ENCODE data around the gene TMEM187. TPM values are rescaled to one million over a fixed set of nuclear protein-coding genes. Genes with fewer than 3 reads are reported as not detected.
A peak's percentile ranks its signal among the peaks of the same experiment; 100 is the strongest.

TMEM187 gene
- total RNA-seq, 2 donors from 2014 or later, result 16.9 to 18.2 TPM

DNA sequence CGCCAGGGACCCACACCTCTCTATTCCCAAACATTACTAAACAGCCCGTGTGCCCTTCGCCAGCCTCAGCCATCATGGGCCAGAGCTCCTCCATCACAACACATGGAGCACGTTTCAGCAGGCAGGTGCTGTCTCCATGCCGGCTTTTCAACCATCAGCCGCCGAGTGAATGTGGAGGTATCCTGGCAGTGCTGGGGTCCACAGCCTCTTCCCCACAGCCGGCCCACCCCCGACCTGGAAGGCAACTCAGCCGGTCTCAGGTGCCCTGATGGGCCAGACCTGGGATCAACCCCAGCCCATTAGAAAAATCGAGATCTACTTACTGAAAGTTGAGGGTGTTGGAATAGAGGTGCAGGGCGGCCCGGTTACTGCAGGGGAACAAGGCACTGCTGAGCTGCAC, 40.8 kb upstream of the TMEM187 start:
- Histone ChIP-seq H3K27ac (no peak overlapping the region), H3K36me3 (no peaks in the 10 kb centered on the region), H3K27me3 (replicated peaks; ENCODE audit: insufficient read depth) (no peaks in the 10 kb centered on the region), H3K4me1 (replicated peaks) (no peaks in the 10 kb centered on the region), H3K9me3 (no peaks in the 10 kb centered on the region), H3K4me3 (no peak overlapping the region)
- intact Hi-C loops (cut with DNase I), result no loop called here
- DNase-seq (ENCODE audit: low spot score), result no peak
- WGBS, result 90% methylated on average over 12 of the region's 13 CpGs
- TF ChIP-seq, protein P1, sequence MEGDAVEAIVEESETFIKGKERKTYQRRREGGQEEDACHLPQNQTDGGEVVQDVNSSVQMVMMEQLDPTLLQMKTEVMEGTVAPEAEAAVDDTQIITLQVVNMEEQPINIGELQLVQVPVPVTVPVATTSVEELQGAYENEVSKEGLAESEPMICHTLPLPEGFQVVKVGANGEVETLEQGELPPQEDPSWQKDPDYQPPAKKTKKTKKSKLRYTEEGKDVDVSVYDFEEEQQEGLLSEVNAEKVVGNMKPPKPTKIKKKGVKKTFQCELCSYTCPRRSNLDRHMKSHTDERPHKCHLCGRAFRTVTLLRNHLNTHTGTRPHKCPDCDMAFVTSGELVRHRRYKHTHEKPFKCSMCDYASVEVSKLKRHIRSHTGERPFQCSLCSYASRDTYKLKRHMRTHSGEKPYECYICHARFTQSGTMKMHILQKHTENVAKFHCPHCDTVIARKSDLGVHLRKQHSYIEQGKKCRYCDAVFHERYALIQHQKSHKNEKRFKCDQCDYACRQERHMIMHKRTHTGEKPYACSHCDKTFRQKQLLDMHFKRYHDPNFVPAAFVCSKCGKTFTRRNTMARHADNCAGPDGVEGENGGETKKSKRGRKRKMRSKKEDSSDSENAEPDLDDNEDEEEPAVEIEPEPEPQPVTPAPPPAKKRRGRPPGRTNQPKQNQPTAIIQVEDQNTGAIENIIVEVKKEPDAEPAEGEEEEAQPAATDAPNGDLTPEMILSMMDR (IDR thresholded peaks at IDR 0.05), result no peak
- no peak for TF ChIP-seq POLR2AphosphoS5 (IDR thresholded peaks at IDR 0.05)
- no peak for TF ChIP-seq POLR2A (IDR thresholded peaks at IDR 0.05)

DNA sequence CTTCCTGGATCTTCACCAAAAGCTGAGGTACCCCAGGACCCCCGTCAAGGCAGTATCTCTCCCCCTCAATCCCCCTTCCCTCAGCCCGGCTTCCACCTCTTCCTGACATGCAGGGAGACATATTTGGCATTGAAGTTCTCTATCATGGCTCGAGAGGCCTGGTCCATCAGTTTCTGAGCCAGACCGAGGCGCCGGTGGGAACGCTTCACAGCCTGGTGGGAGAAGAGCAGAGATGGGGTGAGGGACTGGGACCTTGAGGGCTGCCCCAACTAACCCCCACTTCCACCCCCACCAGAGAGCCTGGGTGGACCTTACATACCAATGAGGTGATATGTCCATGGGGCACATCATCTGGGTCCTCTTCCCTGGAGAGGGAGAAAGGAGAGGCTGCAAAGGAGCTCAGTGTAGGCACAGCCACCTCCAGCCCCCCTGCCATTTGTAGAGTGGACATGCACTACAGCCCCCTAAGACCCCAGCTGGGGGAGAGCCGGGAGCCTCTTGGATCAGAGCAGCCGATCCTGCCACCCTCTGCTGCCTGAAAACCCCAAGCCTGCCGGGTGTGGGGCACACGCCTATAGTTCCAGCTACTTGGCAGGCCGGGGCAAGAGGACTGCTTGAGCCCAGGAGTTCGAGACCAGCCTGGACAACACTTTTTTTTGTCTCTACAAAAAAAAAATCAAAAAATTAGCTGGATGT, 40.2 kb upstream of the TMEM187 start:
- H3K36me3 ChIP-seq, result no peaks in the 10 kb centered on the region
- 94% methylated on average over 9 of the region's 13 CpGs for WGBS
- DNase-seq (ENCODE audit: low spot score), result no peak
- H3K27ac ChIP-seq, result no peak overlapping the region
- intact Hi-C loops (cut with DNase I), result no loop called here
- TF ChIP-seq POLR2AphosphoS5 (IDR thresholded peaks at IDR 0.05) (no peak), POLR2A (IDR thresholded peaks at IDR 0.05) (no peak)
- TF ChIP-seq, protein P1 (IDR thresholded peaks at IDR 0.05), result no peak
- no peaks in the 10 kb centered on the region for H3K27me3 ChIP-seq (replicated peaks; ENCODE audit: insufficient read depth)
- H3K4me1 ChIP-seq (replicated peaks), result no peaks in the 10 kb centered on the region
- H3K9me3 ChIP-seq, result no peaks in the 10 kb centered on the region
- no peak overlapping the region for H3K4me3 ChIP-seq

DNA sequence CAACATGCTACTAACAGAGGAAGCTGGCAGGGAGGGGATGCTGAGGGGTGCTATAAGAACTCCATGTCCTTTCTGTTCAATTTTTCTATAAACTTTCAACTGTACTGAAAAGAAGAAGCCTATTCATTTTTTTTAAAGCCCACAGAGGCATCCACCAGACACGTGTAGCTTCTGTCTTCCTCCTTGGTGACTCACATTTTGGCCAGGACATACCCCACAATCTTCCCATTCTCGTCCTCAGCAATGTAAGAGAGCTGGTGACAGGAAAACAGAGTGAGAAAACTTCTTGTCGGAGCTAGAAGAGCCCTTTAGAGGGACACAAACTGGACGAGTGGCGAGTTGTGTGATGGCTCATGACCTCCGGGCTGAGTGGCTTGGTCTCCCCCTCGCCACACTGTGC, 38.8 kb upstream of the TMEM187 start:
- no peak for DNase-seq (ENCODE audit: low spot score)
- no peak overlapping the region for H3K27ac ChIP-seq
- no peaks in the 10 kb centered on the region for H3K9me3 ChIP-seq
- H3K4me3 ChIP-seq, result peak overlapping the region in 1 of 2 donors; percentile 56
- H3K36me3 ChIP-seq, result no peaks in the 10 kb centered on the region
- intact Hi-C loops (cut with DNase I), result no loop called here
- TF ChIP-seq, protein P1 (IDR thresholded peaks at IDR 0.05), result no peak
- TF ChIP-seq POLR2AphosphoS5 (IDR thresholded peaks at IDR 0.05), result no peak
- TF ChIP-seq POLR2A (IDR thresholded peaks at IDR 0.05), result no peak
- 43% methylated on average over 7 of the region's 7 CpGs for WGBS
- no peaks in the 10 kb centered on the region for H3K27me3 ChIP-seq (replicated peaks; ENCODE audit: insufficient read depth)
- no peaks in the 10 kb centered on the region for H3K4me1 ChIP-seq (replicated peaks)

DNA sequence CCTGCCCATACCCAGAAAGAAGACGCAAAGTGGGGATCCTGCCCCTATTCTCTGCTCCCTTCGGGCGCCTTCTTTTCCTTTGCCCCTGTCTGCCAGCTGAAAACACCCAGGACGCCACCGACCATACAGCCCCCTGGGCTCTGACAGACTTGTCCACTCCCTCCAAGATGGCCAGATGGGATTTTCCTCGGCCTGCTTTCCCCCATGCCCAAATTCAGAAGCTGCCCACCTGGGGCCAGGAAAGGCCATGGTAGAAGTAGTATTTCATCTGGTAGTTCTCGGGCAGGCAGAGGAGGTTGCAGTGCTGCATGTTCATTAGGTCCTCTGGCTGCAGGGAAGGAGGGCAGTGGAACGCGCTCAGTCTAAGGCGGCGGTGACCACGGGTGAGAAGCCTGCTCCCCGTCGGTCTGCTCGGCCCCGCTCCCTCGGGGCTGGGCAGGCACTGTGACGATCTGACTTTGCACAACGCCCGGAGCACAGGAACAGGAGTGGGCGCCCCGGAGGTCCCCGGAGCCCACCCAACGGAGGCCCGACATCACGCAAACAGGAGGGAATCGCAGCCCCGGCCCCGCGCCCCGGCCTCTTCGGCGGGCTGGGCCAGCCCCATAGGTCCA, 38.3 kb upstream of the TMEM187 start:
- no peaks in the 10 kb centered on the region for H3K9me3 ChIP-seq
- no peaks in the 10 kb centered on the region for H3K27me3 ChIP-seq (replicated peaks; ENCODE audit: insufficient read depth)
- no peak overlapping the region for H3K27ac ChIP-seq
- H3K4me1 ChIP-seq (replicated peaks), result no peaks in the 10 kb centered on the region
- intact Hi-C loops (cut with DNase I), result no loop called here
- H3K4me3 ChIP-seq, result peak overlapping the region; percentile 44 to 56
- H3K36me3 ChIP-seq, result no peaks in the 10 kb centered on the region
- TF ChIP-seq POLR2A (IDR thresholded peaks at IDR 0.05), result no peak
- TF ChIP-seq, protein P1 (IDR thresholded peaks at IDR 0.05), result no peak
- no peak for TF ChIP-seq POLR2AphosphoS5 (IDR thresholded peaks at IDR 0.05)
- DNase-seq (ENCODE audit: low spot score), result no peak
- 24% methylated on average over 6 of the region's 33 CpGs for WGBS

Measured in prostate gland (tissue), 2 donors.